CD4-positive, alpha-beta T cell (primary cell): Measurements from ENCODE around the gene ADAM23. TPM values are rescaled to one million over a fixed set of nuclear protein-coding genes. Genes with fewer than 3 reads are reported as not detected.

ENCODE experiments used
- ATAC-seq: fragments of 200-7000 bp; cut with Tn5 transposase; one replicate; pipeline ENCODE4 v1.10.0; 2022; ENCODE audit warnings: mild to moderate bottlenecking; ENCODE audit not compliant: poor library complexity
- CTCF ChIA-PET: fragments of 350-600 bp; sonication (Branson Sonifier 250); formaldehyde crosslinking; loops from one replicate; lab custom pipeline; 2021; ENCODE audit warnings: antibody characterized with exemption, inconsistent platforms; lab: Charles Lee
- POLR2A ChIA-PET: fragments of 350-600 bp; sonication (Branson Sonifier 250); formaldehyde crosslinking; loops from one replicate; lab custom pipeline; 2021; ENCODE audit warnings: antibody characterized with exemption, inconsistent platforms; lab: Charles Lee
- DNase-seq, 14 experiments: peaks; one replicate each; pipeline ENCODE4 v3.0.0-alpha.2; 2013 to 2020; ENCODE audit warnings: mixed read lengths in 2 of 14
- H3K27ac ChIP-seq, 2 donors: one replicate each; pipeline versions ENCODE4 v1.5.1 to v1.7.0; 2013; ENCODE audit warnings: low read length in 2 of 2, low read depth in 1 of 2, mild to moderate bottlenecking in 1 of 2
- H3K27me3 ChIP-seq, 2 experiments: 1 replicate in 1 of 2; 2 replicates in 1 of 2; pipeline versions ENCODE4 v1.6.1 to v1.7.0; 2013; ENCODE audit warnings: low read length in 2 of 2, control low read depth in 1 of 2, mild to moderate bottlenecking in 1 of 2, moderate library complexity in 1 of 2; ENCODE audit not compliant: insufficient read depth in 2 of 2, control insufficient read depth in 1 of 2
- H3K36me3 ChIP-seq: one replicate; pipeline ENCODE4 v1.6.1; 2013; ENCODE audit warnings: low read length, control low read depth; ENCODE audit not compliant: insufficient read depth
- H3K4me1 ChIP-seq: one replicate; pipeline ENCODE4 v1.6.1; 2013; ENCODE audit warnings: low read length, control low read depth; ENCODE audit not compliant: insufficient read depth
- H3K4me3 ChIP-seq: one replicate; pipeline ENCODE4 v1.5.1; 2013; ENCODE audit warnings: mild to moderate bottlenecking, low read length, moderate library complexity
- H3K9me3 ChIP-seq, 2 experiments: 1 replicate in 1 of 2; 2 replicates in 1 of 2; pipeline versions ENCODE4 v1.6.1 to v1.7.0; 2013; ENCODE audit warnings: low read length in 2 of 2, mild to moderate bottlenecking in 2 of 2, control low read depth in 1 of 2, moderate library complexity in 1 of 2; ENCODE audit not compliant: control insufficient read depth in 1 of 2, insufficient read depth in 1 of 2
- H3K27ac Mint-ChIP-seq: one replicate; pipeline ENCODE4 v1.8.0; 2020; ENCODE audit warnings: mixed read lengths
- H3K27me3 Mint-ChIP-seq: one replicate; pipeline ENCODE4 v1.8.0; 2021; ENCODE audit warnings: mixed read lengths
- H3K36me3 Mint-ChIP-seq: one replicate; pipeline ENCODE4 v1.8.0; 2021; ENCODE audit warnings: low read depth, mixed read lengths
- H3K4me1 Mint-ChIP-seq: one replicate; pipeline ENCODE4 v1.8.0; 2021; ENCODE audit warnings: low read depth, mixed read lengths
- H3K4me3 Mint-ChIP-seq: one replicate; pipeline ENCODE4 v1.8.0; 2020; ENCODE audit warnings: mild to moderate bottlenecking, mixed read lengths
- H3K9me3 Mint-ChIP-seq: one replicate; pipeline ENCODE4 v1.8.0; 2020; ENCODE audit warnings: mixed read lengths
- CTCF ChIP-seq: fragments of 200-600 bp; IDR thresholded peaks from one replicate; pipeline ENCODE4 v1.8.0; 2022; ENCODE audit warnings: antibody characterized with exemption, mild to moderate bottlenecking
- intact Hi-C, 2 experiments: fragments of 100-400 bp; cut with DNase I in 1 of 2; cut with micrococcal nuclease in 1 of 2; formaldehyde crosslinking; loops; one replicate each; pipeline versions ENCODE4 v1.15.1 to v1.9.0; 2023 to 2025; cut with DNase I, micrococcal nuclease
- total RNA-seq, 174 experiments: library from RNA in 2 of 174; stranded (reverse) in 2 of 174; gene quantifications; one replicate each; pipeline ENCODE4 v1.2.3 and lab custom pipeline; 2021 to 2026

Gene ADAM23
- total RNA-seq, 2 experiments from 2014 or later = 6.3 to 7.7 TPM

- Histone ChIP-seq H3K36me3 (no peaks in the 10 kb centered on the region), H3K27ac (no peak overlapping the region), H3K9me3 (no peaks in the 10 kb centered on the region), H3K4me3 (no peak overlapping the region), H3K27me3 (no peaks in the 10 kb centered on the region), H3K4me1 (peaks cover 3% of the 10 kb centered on the region)
- no peak overlapping the region for H3K27ac Mint-ChIP-seq
- POLR2A ChIA-PET = no interaction called here
- H3K9me3 Mint-ChIP-seq = no peaks in the 10 kb centered on the region
- ATAC-seq (no peak), DNase-seq (no peak)
- CTCF ChIA-PET = no interaction called here
- no peak for TF ChIP-seq CTCF
- H3K4me3 Mint-ChIP-seq = no peak overlapping the region
- no peaks in the 10 kb centered on the region for H3K27me3 Mint-ChIP-seq
- H3K4me1 Mint-ChIP-seq = no peaks in the 10 kb centered on the region
- intact Hi-C loops = no loop called here
- H3K36me3 Mint-ChIP-seq = no peaks in the 10 kb centered on the region
These were observed 44.7 kb downstream of the ADAM23 start for GRCh38 chr2:206488053-206488452.

GRCh38 chr2:206488623-206489022, 45.3 kb downstream of the ADAM23 start:
- peaks cover under 1% of the 10 kb centered on the region for H3K27me3 Mint-ChIP-seq
- CTCF ChIA-PET = no interaction called here
- no peaks in the 10 kb centered on the region for H3K36me3 ChIP-seq

GRCh38 chr2:206494061-206494460, 50.7 kb downstream of the ADAM23 start:
- ATAC-seq = no peak
- ChIA-PET POLR2A (no interaction called here), CTCF (no interaction called here)
- Mint-ChIP-seq H3K9me3 (no peaks in the 10 kb centered on the region), H3K4me3 (no peak overlapping the region), H3K27ac (no peak overlapping the region), H3K4me1 (no peaks in the 10 kb centered on the region), H3K27me3 (peaks cover 4% of the 10 kb centered on the region), H3K36me3 (no peaks in the 10 kb centered on the region)
- no peaks in the 10 kb centered on the region for H3K9me3 ChIP-seq
- DNase-seq = no peak
- no peaks in the 10 kb centered on the region for H3K4me1 ChIP-seq
- TF ChIP-seq CTCF = no peak
- intact Hi-C loops = no loop called here
- no peaks in the 10 kb centered on the region for H3K36me3 ChIP-seq
- H3K4me3 ChIP-seq = no peak overlapping the region
- H3K27me3 ChIP-seq = no peaks in the 10 kb centered on the region
- no peak overlapping the region for H3K27ac ChIP-seq

More at GRCh38 chr2:206488623-206489022, 45.3 kb downstream of the ADAM23 start:
- H3K4me1 Mint-ChIP-seq = no peaks in the 10 kb centered on the region
- POLR2A ChIA-PET = no interaction called here
- H3K27ac Mint-ChIP-seq = no peak overlapping the region
- H3K36me3 Mint-ChIP-seq = no peaks in the 10 kb centered on the region
- TF ChIP-seq CTCF = no peak
- no peak overlapping the region for H3K4me3 Mint-ChIP-seq
- Histone ChIP-seq H3K27me3 (no peaks in the 10 kb centered on the region), H3K27ac (no peak overlapping the region), H3K4me1 (peaks cover 3% of the 10 kb centered on the region), H3K9me3 (no peaks in the 10 kb centered on the region), H3K4me3 (no peak overlapping the region)
- ATAC-seq (peak; percentile 43), DNase-seq (peak in 2 of 14 experiments; percentile 3 to 9)
- intact Hi-C loops = no loop called here
- no peaks in the 10 kb centered on the region for H3K9me3 Mint-ChIP-seq
